ENCODE measurements around the gene GSPT1.
"Not testable (repeated sequence)": the region's sequence is repeated elsewhere in the genome, so short reads cannot be mapped to it uniquely, and the experiment has no call there.

The GSPT1 gene

DNA sequence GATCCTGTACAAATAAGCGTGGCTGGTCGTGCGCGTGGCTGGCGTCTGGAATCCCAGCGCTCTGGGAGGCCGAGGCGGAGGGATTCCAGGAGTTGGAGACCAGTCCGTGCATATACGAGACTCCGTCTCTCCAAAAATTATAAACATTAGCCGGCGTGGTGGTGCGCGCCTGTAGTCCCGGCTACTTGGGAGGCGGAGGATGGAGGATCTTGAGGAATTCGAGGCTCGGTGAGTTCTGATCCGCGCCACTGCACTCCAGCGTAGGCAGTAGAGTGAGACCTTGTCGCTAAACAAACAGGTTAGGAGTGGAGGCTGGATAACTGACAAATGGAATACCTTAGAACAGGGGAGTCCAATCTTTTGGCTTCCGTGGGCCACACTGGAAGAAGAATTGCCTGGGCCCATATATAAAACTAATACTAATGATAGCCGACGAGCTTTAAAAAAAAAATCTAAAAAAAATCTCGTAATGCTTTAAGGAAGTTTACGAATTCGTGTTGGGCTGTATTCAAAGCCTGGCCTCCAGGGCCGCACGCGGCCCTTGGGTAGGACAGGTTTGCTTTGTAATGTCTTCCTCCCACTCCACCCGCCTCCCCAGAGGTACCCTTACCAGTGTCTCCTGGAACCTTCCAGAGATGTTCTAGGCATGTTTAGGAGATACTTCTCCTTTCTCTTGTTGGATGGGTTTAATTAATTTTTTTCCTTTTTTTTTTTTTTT lies 63.5 kb downstream of the GSPT1 start:
- DNase-seq: no peak

DNA sequence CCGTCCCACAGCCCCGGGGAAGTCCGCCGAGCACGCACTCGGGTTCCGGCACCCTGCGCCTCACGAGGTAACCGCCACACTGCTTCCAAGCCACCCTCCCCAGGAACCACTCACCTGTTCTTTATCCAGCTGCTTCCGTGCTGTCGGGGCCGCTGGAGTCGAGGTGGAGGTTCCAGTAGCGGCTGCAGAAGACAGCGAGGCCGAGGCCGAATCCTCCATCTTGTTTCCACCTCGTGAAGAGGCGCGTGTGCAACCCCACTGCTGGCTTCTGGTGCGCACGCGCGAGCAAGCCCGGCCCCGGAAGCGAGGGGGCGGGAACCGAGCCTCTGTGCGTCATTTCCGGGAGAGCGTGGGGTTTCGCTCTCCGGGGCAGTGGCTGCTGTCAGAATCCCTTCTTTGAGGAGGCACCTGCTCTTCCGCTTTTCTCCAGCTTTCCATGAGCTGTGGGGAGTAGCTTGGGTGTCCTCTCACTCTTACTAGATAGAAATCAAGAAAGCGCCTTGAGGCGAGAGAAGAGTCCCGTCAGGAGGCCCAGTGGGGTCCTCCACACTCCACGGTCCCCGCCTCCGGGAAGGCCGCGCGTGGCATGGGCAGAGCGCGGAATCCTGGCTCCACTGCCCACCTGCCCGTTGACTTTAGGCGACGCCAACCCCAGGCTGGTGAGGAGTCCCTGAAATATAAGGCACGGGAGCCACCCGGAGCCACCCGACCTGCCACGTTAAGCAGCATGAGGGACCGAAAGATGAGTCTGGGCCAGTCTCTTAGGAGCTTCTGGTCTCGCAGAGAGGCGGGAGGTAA lies 64.3 kb downstream of the GSPT1 start, which contains the start of gene RSL1D1:
TSS of gene RSL1D1 (minus strand) at position 249 of the 798 bp plus-strand sequence. CDS start at position 219, 30 bp downstream.
- DNase-seq: peak; percentile 92

DNA sequence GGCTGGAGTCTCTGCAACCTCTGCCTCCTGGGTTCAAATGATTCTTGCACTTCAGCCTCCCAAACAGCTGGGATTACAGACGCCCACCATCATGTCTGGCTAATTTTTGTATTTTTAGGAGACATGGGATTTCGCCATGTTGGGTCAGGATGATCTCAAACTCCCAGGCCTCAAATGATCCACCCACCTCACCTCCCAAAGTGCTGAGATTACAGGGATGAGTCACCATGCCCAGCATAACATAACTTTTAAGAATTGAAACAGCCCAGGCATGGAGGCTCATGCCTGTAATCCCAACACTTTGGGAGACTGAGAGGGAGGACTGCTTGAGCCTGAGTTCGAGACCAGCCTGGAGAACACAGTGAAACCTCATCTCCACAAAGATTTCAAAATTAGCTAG lies 66.9 kb downstream of the GSPT1 start:
- no peak for DNase-seq

DNA sequence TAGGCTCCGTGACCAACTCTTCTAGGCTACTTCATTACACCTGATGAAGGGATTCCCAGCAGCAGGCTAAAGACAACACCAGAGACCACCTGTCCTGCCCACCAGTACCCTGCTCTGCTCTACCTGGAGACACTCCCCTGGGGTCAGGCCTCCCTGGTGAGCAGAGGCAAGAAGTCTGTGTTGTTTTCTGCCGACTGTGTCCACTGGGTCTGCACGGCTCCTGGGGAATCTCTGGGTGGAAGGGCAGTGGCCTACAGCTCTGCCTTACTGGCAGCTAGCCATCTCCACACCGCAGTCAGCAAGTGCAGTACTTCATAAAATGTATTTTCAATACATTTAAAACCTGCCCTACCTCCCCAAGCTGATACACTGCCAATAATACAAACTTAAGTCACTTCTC lies 71.3 kb downstream of the GSPT1 start:
- DNase-seq: no peak

DNA sequence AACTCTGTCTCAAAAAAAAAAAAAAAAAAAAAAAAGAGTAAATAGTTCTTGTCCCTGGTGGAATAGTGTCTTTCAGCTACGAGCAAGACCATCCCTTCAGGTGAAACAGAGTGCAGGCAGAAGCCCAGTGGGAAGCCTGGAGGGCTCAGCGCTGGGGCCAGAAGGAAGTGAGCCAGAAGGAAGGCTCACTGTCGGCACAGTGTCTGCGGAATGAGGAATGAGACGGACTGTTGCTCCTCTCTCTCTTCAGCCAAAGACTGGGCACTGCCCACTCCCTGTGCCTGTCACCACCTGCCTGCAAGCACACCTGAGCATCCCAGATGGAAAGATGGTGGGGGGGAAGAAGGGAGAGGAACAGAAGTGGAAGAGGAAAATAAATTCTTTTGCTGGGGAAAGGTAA lies 71.9 kb downstream of the GSPT1 start:
- DNase-seq: no peak

DNA sequence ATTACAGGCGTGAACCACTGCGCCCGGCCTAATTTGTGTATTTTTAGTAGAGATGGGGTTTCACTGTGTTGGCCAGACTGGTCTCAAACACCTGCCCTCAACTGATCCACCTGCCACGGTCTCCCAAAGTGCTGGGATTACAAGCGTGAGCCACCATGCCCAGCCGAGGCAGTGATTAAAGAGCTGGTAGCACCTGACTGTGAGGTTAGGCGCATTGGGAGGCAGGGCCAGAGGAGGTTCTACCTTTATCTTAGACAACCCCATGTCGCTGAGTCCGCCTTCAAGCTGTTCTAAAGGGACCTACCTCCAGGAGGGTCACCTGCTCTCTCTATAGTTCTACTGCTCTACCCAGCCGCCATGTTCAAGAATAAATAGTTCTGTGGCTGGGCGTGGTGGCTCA lies 72.5 kb downstream of the GSPT1 start:
- no peak for DNase-seq

DNA sequence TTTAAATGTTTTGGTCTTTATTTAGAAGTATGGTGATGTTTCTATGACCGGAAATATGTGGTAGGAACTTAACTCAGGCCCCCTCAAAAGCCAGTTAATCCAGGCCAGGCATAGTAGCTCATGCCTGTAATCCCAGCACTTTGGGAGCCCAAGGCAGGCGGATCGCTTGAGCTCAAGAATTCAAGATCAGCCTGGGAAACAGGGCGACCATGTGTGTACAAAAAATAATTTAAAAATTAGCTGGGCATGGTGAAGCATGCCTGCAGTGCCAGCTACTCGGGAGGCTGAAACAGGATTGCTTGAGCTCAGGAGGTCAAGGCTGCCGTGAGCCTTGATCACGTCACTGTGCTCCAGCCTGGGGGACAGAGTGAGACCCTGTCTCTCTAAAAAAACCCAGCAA lies 74.7 kb downstream of the GSPT1 start:
- DNase-seq: no peak

DNA sequence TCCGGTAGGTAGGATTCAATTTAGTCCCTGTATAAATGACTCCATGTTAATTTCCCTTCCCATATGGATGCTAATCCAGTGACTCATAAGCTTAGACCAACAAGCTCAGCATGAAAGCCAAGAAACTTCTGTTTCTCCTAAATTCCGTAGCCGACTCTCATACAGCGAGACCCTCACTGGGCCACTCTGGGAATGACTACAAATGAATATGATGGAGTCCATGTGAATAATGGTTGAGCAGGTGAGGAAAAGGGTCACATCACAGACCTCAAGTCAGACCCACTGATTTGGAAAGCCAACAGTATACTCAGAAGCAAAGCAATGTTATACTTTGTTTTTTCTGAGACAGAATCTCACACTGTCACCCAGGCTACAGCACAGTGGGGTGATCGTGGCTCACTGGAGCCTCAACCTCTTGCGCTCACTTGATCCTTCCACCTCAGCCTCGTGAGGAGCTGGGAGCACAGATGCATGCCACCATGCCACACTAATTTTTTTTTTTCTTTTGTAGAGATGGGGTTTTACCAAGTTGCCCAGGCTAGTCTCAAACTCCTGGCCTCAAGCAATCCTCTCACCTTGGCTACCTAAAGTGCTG lies 79.0 kb downstream of the GSPT1 start:
- DNase-seq: no peak

DNA sequence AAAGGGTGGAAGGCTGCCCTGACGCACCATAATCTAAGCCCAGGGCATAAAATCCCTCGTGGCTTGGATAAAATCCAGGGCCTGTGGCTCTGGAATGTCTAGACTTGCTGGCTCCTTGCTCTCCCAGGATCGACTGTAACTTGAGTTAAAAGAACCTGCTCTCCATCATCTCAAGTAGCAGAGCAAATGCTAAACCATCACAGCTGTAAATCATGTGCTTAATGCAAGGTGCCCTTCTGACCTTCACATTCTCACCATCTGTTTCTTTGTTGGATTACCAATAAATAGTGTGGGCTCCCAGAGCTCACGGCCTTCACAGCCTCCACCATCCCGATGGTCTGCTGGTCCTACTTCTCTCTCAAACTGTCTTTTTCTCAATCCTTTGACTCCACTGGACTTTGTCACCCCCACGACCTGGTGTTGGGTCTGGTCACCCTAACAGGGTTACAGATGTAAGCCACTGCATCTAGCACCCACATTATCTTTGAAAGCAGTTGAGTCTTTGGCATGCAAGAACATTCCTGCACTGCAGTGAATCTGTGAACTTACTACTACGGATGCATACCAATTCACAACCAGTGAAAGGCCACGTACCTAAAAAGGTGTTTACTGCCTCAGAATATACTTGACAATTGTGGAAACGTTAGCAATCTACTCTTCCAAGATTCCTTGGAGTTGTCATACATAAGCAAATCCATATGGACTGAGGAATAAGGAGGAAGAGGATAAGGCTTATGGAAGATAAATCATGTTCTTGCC lies 79.7 kb downstream of the GSPT1 start:
- DNase-seq: no peak

DNA sequence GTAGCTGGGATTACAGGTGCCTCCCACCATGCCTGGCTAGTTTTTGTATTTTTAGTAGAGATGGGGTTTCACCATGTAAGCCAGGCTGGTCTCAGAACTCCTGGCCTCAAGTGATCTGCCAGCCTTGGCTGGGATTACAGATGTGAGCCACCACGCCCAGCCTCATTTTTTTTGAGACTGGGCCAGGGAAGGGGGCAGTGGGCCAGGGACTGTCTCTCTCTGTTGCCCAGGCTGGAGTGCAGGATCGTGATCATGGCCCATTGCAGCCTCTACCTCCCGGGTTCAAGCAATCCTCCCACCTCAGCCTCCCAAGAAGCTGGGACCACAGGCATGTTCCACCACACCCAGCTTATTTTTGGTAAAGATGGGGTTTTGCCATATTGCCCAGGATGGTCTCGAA lies 80.4 kb downstream of the GSPT1 start:
- no peak for DNase-seq

DNA sequence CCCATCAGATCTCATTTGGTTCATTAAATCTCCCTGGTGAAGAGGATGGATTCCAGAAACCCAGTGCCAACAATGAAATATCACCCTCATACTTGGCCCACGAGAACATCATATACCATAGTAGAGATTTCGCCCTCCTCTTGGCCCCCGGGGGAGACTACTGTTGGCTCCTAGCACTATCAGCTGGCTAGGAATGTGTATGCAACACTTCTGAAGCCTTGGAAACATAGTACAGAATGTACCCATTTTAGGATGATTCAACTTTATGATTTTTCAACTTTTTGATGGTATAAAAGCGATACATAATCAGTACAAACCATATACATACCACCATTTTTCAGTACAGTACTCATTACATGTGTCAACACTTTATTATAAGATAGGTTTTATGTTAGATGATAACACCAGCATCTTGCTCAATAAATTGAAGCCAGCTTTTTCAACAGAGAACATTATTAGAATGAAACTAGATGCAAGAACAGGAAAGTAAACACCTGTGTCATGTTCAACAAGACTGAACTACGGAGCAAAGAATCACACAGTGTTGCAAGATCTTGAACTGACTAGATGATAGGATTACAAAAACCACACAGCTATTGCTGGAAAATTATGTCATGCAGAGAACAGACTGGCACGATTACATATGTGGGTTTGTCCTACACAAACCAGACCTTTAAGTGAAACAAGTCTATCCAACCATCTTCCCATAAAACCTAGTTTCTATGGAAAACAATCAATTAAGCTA lies 81.6 kb downstream of the GSPT1 start:
- no peak for DNase-seq

DNA sequence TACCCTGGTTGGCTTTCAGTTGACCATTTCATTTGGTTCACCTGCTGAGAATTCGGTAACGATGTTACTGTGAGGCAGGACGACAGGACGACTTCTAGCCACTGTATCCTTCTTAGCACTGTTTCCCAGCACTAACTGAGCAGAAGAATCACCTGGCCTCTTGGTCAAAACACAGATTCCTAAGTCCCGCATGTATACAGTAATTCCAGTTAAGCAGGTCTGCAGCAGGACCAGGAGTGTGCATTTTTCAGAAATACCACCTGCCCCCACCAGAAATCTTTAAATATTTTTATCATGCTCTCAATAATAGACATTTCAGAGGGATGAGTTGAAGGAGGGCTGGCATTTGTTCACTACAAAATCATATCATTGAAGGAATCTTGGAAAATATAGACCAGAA lies 87.1 kb downstream of the GSPT1 start:
- DNase-seq: no peak

DNA sequence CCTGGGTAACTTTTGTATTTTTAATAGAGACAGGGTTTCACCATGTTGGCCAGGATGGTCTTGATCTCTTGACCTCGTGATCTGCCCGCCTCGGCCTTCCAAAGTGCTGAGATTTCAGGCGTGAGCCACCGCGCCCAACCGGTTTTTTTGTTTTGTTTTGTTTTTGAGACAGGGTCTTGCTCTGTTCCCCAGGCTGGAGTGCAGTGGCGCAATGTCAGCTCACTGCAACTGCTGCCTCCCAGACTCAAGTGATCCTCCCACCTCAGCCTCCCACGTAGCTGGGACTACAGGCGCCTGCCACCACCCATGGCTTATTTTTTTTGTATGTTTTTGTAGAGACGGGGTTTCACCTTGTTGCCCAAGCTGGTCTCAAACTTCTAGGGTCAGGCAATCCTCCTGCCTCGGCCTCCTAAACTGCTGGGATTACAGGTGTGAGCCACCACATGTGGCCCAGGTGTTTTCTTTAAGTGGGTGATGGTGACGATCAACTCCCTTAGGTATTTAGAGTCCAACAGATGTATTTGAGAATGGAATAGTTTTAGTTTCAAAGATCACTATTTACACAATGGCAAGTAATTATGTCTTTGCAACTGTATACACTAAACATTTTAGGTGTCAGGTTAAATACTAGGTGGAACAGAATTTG lies 90.1 kb downstream of the GSPT1 start:
- DNase-seq: not testable (repeated sequence)

DNA sequence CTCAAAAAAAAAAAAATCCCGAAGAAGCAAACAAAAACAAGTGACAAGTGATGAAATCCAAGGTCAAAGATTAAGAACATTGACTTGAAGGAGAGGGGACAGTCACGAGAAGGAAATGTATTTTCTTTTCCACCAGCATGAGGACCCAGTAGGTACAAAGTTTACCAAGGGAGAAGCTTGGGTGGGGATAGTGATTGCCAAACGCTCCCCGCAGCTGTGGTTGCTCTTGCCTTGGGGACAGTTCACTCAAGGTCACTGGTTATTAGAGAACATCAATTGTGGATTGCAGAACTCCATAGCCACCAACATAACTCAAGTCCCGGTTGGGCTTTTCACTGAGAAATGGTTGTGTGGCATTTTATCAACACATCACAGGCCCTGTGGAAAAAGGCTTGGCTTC lies 91.4 kb downstream of the GSPT1 start:
- peak; percentile 50 for DNase-seq

DNA sequence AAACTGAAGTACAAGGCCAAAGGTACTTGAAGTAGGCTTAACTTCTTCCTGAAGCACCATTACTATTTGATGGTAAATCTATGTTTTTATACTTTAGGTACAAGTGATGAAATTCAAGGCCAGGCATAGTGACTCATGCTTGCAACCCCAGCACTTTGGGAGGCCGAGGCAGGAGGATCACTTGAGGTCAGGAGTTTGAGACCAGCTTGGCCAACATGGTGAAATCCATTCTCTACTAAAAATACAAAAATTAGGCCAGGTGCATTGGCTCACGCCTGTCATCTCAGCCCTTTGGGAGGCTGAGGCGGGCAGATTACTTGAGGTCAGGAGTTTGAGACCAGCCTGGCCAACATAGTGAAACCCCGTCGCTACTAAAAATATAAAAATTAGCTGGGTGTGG lies 92.1 kb downstream of the GSPT1 start:
- DNase-seq: not testable (repeated sequence)

DNA sequence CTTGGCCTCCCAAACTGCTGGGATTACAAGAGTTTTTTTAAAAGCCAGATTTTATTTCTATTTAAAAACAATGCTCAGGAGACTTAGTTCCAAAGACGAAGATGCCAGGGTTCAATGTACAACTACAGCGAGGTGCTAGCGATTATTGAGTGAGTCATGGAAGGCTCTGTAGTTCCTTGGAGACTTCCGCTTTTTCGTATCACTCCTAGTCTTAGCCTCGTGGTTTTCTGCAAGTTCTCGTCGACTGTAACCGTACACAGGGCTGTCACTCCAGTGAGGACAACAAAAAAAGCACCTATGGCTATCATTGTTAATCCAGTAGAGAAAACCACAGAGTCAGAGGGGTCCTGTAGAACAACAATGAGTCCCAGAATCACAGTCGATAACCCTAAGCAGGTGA lies 96.0 kb downstream of the GSPT1 start:
- DNase-seq: peak; percentile 9

DNA sequence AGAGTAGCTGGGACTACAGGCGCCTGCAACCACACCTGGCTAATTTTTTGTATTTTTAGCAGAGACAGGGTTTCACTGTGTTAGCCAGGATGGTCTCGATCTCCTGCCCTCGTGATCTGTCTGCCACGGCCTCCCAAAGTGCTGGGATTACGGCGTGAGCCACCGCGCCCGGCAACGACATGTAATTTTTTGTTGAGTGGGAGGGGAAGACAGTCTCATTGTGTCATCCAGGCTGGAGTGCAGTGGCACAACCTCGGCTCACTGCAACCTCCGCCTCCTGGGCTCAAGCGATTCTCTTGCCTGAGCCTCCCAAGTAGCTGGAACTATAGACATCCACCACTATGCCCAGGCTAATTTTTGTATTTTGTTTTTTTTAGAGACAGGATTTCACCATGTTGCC lies 96.8 kb downstream of the GSPT1 start:
- DNase-seq: not testable (repeated sequence)
